A673 (cell line): ENCODE measurements around the gene SCN4A. TPM values are rescaled to one million over a fixed set of nuclear protein-coding genes. Genes with fewer than 3 reads are reported as not detected.

Experiments used
- BruUV-seq: library from RNA; stranded (reverse); fragments of 400-500 nt; replicated peaks from 2 replicates; lab custom pipeline; 2021; lab: Mats Ljungman, UMichigan
- CTCF ChIA-PET: fragments of 300-600 bp; sonication (Branson Sonifier 250); formaldehyde crosslinking; loops from one replicate; lab custom pipeline; 2022; ENCODE audit warnings: antibody characterized with exemption; lab: Charles Lee
- POLR2A ChIA-PET: fragments of 300-600 bp; sonication (Branson Sonifier 250); formaldehyde crosslinking; loops from one replicate; lab custom pipeline; 2022; ENCODE audit warnings: antibody characterized with exemption; ENCODE audit not compliant: low non-redundant PET; lab: Charles Lee
- DNase-seq: peaks from one replicate; pipeline ENCODE4 v3.0.0-alpha.2; 2015; ENCODE audit warnings: low spot score
- H3K27ac ChIP-seq: fragments of 200-600 bp; sonication (generic); 2 replicates; pipeline ENCODE4 v1.5.1; 2016; ENCODE audit warnings: mixed run types, low read depth, mild to moderate bottlenecking, mixed read lengths, antibody characterized with exemption, low read length; ENCODE audit not compliant: poor library complexity, severe bottlenecking
- H3K27me3 ChIP-seq: fragments of 200-600 bp; sonication (generic); replicated peaks from 2 replicates; pipeline ENCODE4 v1.6.1; 2017; ENCODE audit warnings: mixed run types, low read depth, mild to moderate bottlenecking, mixed read lengths, antibody characterized with exemption, low read length; ENCODE audit not compliant: insufficient read depth, poor library complexity
- H3K36me3 ChIP-seq: fragments of 200-600 bp; sonication (generic); 2 replicates; pipeline ENCODE4 v1.6.1; 2016; ENCODE audit warnings: mixed run types, mild to moderate bottlenecking, mixed read lengths, antibody characterized with exemption, low read length; ENCODE audit not compliant: insufficient read depth, poor library complexity, severe bottlenecking
- H3K4me1 ChIP-seq: fragments of 200-600 bp; sonication (generic); 2 replicates; pipeline ENCODE4 v1.6.1; 2017; ENCODE audit warnings: mixed run types, mild to moderate bottlenecking, mixed read lengths, antibody characterized with exemption, low read length; ENCODE audit not compliant: insufficient read depth, poor library complexity, severe bottlenecking
- H3K4me3 ChIP-seq: fragments of 200-600 bp; sonication (generic); 2 replicates; pipeline ENCODE4 v1.5.1; 2016; ENCODE audit warnings: low read depth, mixed run types, mild to moderate bottlenecking, mixed read lengths, low read length; ENCODE audit not compliant: poor library complexity, severe bottlenecking
- H3K9me3 ChIP-seq: fragments of 200-600 bp; sonication (generic); 2 replicates; pipeline ENCODE4 v1.6.1; 2016; ENCODE audit warnings: mixed run types, low read depth, mild to moderate bottlenecking, mixed read lengths, antibody characterized with exemption, low read length; ENCODE audit not compliant: poor library complexity, severe bottlenecking
- CTCF ChIP-seq: fragments of 300-800, 200-600 bp; sonication (generic); conservative IDR thresholded peaks from 2 replicates; pipeline ENCODE4 v1.5.1; 2017; ENCODE audit warnings: low read depth, mild to moderate bottlenecking, antibody characterized with exemption, low read length, moderate library complexity, mixed read lengths
- EZH2 ChIP-seq: fragments of 200-600 bp; sonication (generic); IDR thresholded peaks from 2 replicates; pipeline ENCODE4 v1.6.1; 2017; ENCODE audit warnings: borderline replicate concordance, low read depth, mild to moderate bottlenecking, mixed read lengths, antibody characterized with exemption, low read length; ENCODE audit not compliant: poor library complexity, severe bottlenecking
- intact Hi-C: fragments of 100-400 bp; cut with micrococcal nuclease; formaldehyde crosslinking; loops from one replicate; pipeline ENCODE4 v1.10.0; 2022; ENCODE audit not compliant: unreplicated experiment
- total RNA-seq: library from RNA; stranded (reverse); gene quantifications from 2 replicates; pipeline ENCODE4 v1.2.3, GENCODE V29; 2021

Gene SCN4A
- total RNA-seq, 1 experiment from 2014 or later = 0.56 TPM

- no peak for DNase-seq
- POLR2A ChIA-PET = no interaction called here
- no peak overlapping the region for H3K4me3 ChIP-seq
- no peak overlapping the region for H3K27ac ChIP-seq
- intact Hi-C loops = no loop called here
- H3K27me3 ChIP-seq = no peaks in the 10 kb centered on the region
- no peak for TF ChIP-seq EZH2
- H3K4me1 ChIP-seq = no peaks in the 10 kb centered on the region
- BruUV-seq = no TSS peak
- H3K36me3 ChIP-seq = no peaks in the 10 kb centered on the region
- no peaks in the 10 kb centered on the region for H3K9me3 ChIP-seq
- CTCF ChIA-PET = no interaction called here
These were observed 31.0 kb downstream of the SCN4A start for GRCh38 chr17:63941751-63942150.

- DNase-seq = no peak
- POLR2A ChIA-PET = no interaction called here
- Histone ChIP-seq H3K4me3 (no peak overlapping the region), H3K27ac (no peak overlapping the region), H3K27me3 (no peaks in the 10 kb centered on the region), H3K9me3 (no peaks in the 10 kb centered on the region), H3K4me1 (no peaks in the 10 kb centered on the region), H3K36me3 (no peaks in the 10 kb centered on the region)
- intact Hi-C loops = no loop called here
- no TSS peak for BruUV-seq
- TF ChIP-seq EZH2 (no peak), CTCF (no peak)
- CTCF ChIA-PET = no interaction called here
These were observed 31.6 kb downstream of the SCN4A start for GRCh38 chr17:63941162-63941561.

- no TSS peak for BruUV-seq
- H3K9me3 ChIP-seq = no peaks in the 10 kb centered on the region
- H3K27ac ChIP-seq = no peak overlapping the region
- H3K4me3 ChIP-seq = no peak overlapping the region
- CTCF ChIA-PET = no interaction called here
- intact Hi-C loops = no loop called here
- no peaks in the 10 kb centered on the region for H3K27me3 ChIP-seq
- no peaks in the 10 kb centered on the region for H3K36me3 ChIP-seq
- POLR2A ChIA-PET = no interaction called here
- TF ChIP-seq EZH2 (no peak), CTCF (no peak)
- no peaks in the 10 kb centered on the region for H3K4me1 ChIP-seq
- DNase-seq = no peak
These were observed 32.1 kb downstream of the SCN4A start for GRCh38 chr17:63940584-63940983.

- intact Hi-C loops = no loop called here
- no peak overlapping the region for H3K27ac ChIP-seq
- H3K27me3 ChIP-seq = no peaks in the 10 kb centered on the region
- ChIA-PET CTCF (no interaction called here), POLR2A (no interaction called here)
- no peaks in the 10 kb centered on the region for H3K36me3 ChIP-seq
- H3K4me1 ChIP-seq = no peaks in the 10 kb centered on the region
- H3K4me3 ChIP-seq = no peak overlapping the region
- TF ChIP-seq CTCF (no peak), EZH2 (no peak)
- no peak for DNase-seq
- no peaks in the 10 kb centered on the region for H3K9me3 ChIP-seq
- no TSS peak for BruUV-seq
These were observed 32.8 kb downstream of the SCN4A start for GRCh38 chr17:63939884-63940283.
